ENCODE measurements around the gene HEATR5A. TPM values are rescaled to one million over a fixed set of nuclear protein-coding genes. Genes with fewer than 3 reads are reported as not detected.
"Not testable (repeated sequence)": the region's sequence is repeated elsewhere in the genome, so short reads cannot be mapped to it uniquely, and the experiment has no call there.

HEATR5A gene
- total and polyA plus RNA-seq, 5 experiments from 2014 or later = 4.0 to 13.8 (median 5.9) TPM

GRCh38 chr14:31265701-31266398 lies 154.5 kb downstream of the HEATR5A start:
- no peak overlapping the region for H3K4me3 Mint-ChIP-seq
- H3K9me3 Mint-ChIP-seq = peaks cover 0 to 10% (median 4%) of the 10 kb centered on the region in 9 donors
- ATAC-seq = no peak
- H3K27ac Mint-ChIP-seq = no peak overlapping the region
- peaks cover 0 to 12% (median 2%) of the 10 kb centered on the region in 3 donors for H3K36me3 Mint-ChIP-seq
- H3K27me3 Mint-ChIP-seq = no peaks in the 10 kb centered on the region
- POLR2A ChIA-PET = no interaction called here
- peaks cover 0 to 7% (median 6%) of the 10 kb centered on the region in 4 donors for H3K4me1 Mint-ChIP-seq
- DNase-seq = no peak

GRCh38 chr14:31263485-31264133 lies 156.7 kb downstream of the HEATR5A start:
- Mint-ChIP-seq H3K4me1 (peaks cover 0 to 7% (median 6%) of the 10 kb centered on the region in 4 donors), H3K27ac (no peak overlapping the region), H3K4me3 (no peak overlapping the region), H3K27me3 (no peaks in the 10 kb centered on the region), H3K36me3 (peaks cover 0 to 4% (median 0%) of the 10 kb centered on the region in 3 donors), H3K9me3 (no peaks in the 10 kb centered on the region)
- POLR2A ChIA-PET = no interaction called here
- no peak for DNase-seq
- ATAC-seq = no peak

GRCh38 chr14:31261859-31262731 lies 158.3 kb downstream of the HEATR5A start:
- no peaks in the 10 kb centered on the region for H3K27me3 Mint-ChIP-seq
- no peak overlapping the region for H3K4me3 Mint-ChIP-seq
- no peaks in the 10 kb centered on the region for H3K36me3 Mint-ChIP-seq
- H3K4me1 Mint-ChIP-seq = peaks cover 0 to 7% (median 6%) of the 10 kb centered on the region in 4 donors
- no peaks in the 10 kb centered on the region for H3K9me3 Mint-ChIP-seq
- POLR2A ChIA-PET = no interaction called here
- H3K27ac Mint-ChIP-seq = no peak overlapping the region
- ATAC-seq = no peak
- DNase-seq = no peak

- Mint-ChIP-seq H3K36me3 (no peaks in the 10 kb centered on the region), H3K4me3 (no peak overlapping the region), H3K4me1 (peaks cover 0 to 7% (median 6%) of the 10 kb centered on the region in 4 donors), H3K9me3 (no peaks in the 10 kb centered on the region), H3K27ac (no peak overlapping the region), H3K27me3 (no peaks in the 10 kb centered on the region)
- DNase-seq = no peak
- POLR2A ChIA-PET = no interaction called here
- ATAC-seq = no peak
Observed at GRCh38 chr14:31261523-31261858, 158.9 kb downstream of the HEATR5A start.

- ATAC-seq, H3K27ac Mint-ChIP-seq, H3K4me1 Mint-ChIP-seq, POLR2A ChIA-PET, DNase-seq, H3K27me3 Mint-ChIP-seq, H3K9me3 Mint-ChIP-seq, H3K36me3 Mint-ChIP-seq, H3K4me3 Mint-ChIP-seq: not testable (repeated sequence)
Observed at GRCh38 chr14:31259040-31259435, 161.3 kb downstream of the HEATR5A start.

GRCh38 chr14:31258427-31259039 lies 161.8 kb downstream of the HEATR5A start:
- Mint-ChIP-seq H3K27me3 (no peaks in the 10 kb centered on the region), H3K4me1 (no peaks in the 10 kb centered on the region), H3K9me3 (no peaks in the 10 kb centered on the region), H3K4me3 (no peak overlapping the region), H3K27ac (no peak overlapping the region), H3K36me3 (no peaks in the 10 kb centered on the region)
- DNase-seq (no peak), ATAC-seq (no peak)
- POLR2A ChIA-PET = no interaction called here

- DNase-seq, POLR2A ChIA-PET, H3K4me1 Mint-ChIP-seq, H3K9me3 Mint-ChIP-seq, H3K4me3 Mint-ChIP-seq, H3K36me3 Mint-ChIP-seq, H3K27me3 Mint-ChIP-seq, ATAC-seq: not testable (repeated sequence)
- H3K27ac Mint-ChIP-seq = peak overlapping the region in 3 of 10 donors; percentile 11 to 24 (median 15)
Observed at GRCh38 chr14:31257554-31258426, 162.6 kb downstream of the HEATR5A start.

- Mint-ChIP-seq H3K27ac (peak overlapping the region in 1 of 10 donors; percentile 11), H3K9me3 (no peaks in the 10 kb centered on the region), H3K36me3 (no peaks in the 10 kb centered on the region), H3K4me3 (no peak overlapping the region), H3K4me1 (no peaks in the 10 kb centered on the region), H3K27me3 (no peaks in the 10 kb centered on the region)
- DNase-seq (no peak), ATAC-seq (no peak)
- POLR2A ChIA-PET = no interaction called here
Observed at GRCh38 chr14:31257244-31257553, 163.2 kb downstream of the HEATR5A start.

GRCh38 chr14:31256534-31257243 lies 163.7 kb downstream of the HEATR5A start:
- Mint-ChIP-seq H3K27ac (peak overlapping the region in 2 of 10 donors; percentile 11 to 85), H3K36me3 (no peaks in the 10 kb centered on the region), H3K9me3 (no peaks in the 10 kb centered on the region), H3K4me3 (no peak overlapping the region), H3K4me1 (peaks cover 0 to under 1% (median 0%) of the 10 kb centered on the region in 4 donors), H3K27me3 (no peaks in the 10 kb centered on the region)
- DNase-seq (no peak), ATAC-seq (no peak)
- POLR2A ChIA-PET = no interaction called here

- H3K27me3 Mint-ChIP-seq, POLR2A ChIA-PET, H3K36me3 Mint-ChIP-seq, H3K27ac Mint-ChIP-seq, H3K4me3 Mint-ChIP-seq, ATAC-seq, DNase-seq, H3K4me1 Mint-ChIP-seq, H3K9me3 Mint-ChIP-seq: not testable (repeated sequence)
Observed at GRCh38 chr14:31255918-31256317, 164.4 kb downstream of the HEATR5A start.

- peaks cover 0 to 4% (median 0%) of the 10 kb centered on the region in 4 donors for H3K4me1 Mint-ChIP-seq
- no peaks in the 10 kb centered on the region for H3K9me3 Mint-ChIP-seq
- no peak overlapping the region for H3K27ac Mint-ChIP-seq
- POLR2A ChIA-PET = no interaction called here
- no peak for DNase-seq
- H3K4me3 Mint-ChIP-seq = no peak overlapping the region
- no peaks in the 10 kb centered on the region for H3K27me3 Mint-ChIP-seq
- no peak for ATAC-seq
- no peaks in the 10 kb centered on the region for H3K36me3 Mint-ChIP-seq
Observed at GRCh38 chr14:31255286-31255685, 165.1 kb downstream of the HEATR5A start.
